Measurements from ENCODE around the gene TUBA4A. TPM values are rescaled to one million over a fixed set of nuclear protein-coding genes. Genes with fewer than 3 reads are reported as not detected.

TUBA4A gene
- total and polyA plus RNA-seq, 4 donors, result 15.6 to 82.1 (median 43.0) TPM

DNA sequence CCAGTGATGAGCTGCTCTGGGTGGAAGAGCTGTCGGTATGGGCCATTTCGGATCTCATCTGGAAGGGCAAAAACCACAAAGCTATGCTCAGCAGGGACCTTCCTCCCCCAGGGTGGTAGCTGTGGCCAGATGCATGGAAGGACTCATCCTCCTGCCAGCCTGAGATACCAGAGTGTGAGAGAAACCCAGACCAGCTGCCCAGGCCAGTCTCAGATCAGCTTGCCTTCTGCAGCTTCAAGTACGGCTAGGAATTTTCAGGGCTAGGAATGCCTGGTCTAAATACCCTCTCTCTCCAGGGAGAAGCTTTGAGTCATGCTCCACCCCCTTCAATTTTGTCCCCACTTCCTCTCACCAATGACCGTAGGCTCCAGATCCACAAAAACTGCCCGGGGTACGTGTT is 2.1 kb downstream of the TUBA4A start:
- H3K4me1 ChIP-seq (ENCODE audit: control insufficient read depth in 5 of 5, insufficient read depth in 5 of 5, low read length in 5 of 5), result peaks cover 0 to 39% (median 35%) of the 10 kb centered on the region in 5 donors
- WGBS, 2 donors, result 36 to 69% methylated on average over 6 of the region's 6 CpGs
- H3K4me3 ChIP-seq, result no peak overlapping the region

GRCh38 chr2:219250049-219250781 is 3.5 kb downstream of the TUBA4A start:
- Histone ChIP-seq H3K27me3 (ENCODE audit: control insufficient read depth in 3 of 3, insufficient read depth in 3 of 3, low read length in 2 of 3) (peaks cover 0 to 30% (median 23%) of the 10 kb centered on the region in 3 donors), H3K9me3 (ENCODE audit: control insufficient read depth in 4 of 4, insufficient read depth in 3 of 4, low read length in 3 of 4) (no peaks in the 10 kb centered on the region), H3K36me3 (ENCODE audit: control insufficient read depth in 4 of 4, insufficient read depth in 4 of 4, low read length in 4 of 4) (peaks cover 0 to 15% (median 11%) of the 10 kb centered on the region in 4 donors), H3K9ac (ENCODE audit: insufficient read depth in 1 of 2, low read length in 2 of 2) (peak overlapping the region; percentile 31 to 81), H3K4me3 (no peak overlapping the region), H3K27ac (ENCODE audit: low read depth in 1 of 2, low read length in 1 of 2) (peak overlapping the region; percentile 25 to 93), H3K4me1 (ENCODE audit: control insufficient read depth in 5 of 5, insufficient read depth in 5 of 5, low read length in 5 of 5) (peaks cover 0 to 50% (median 35%) of the 10 kb centered on the region in 5 donors)
- no peak for ATAC-seq (ENCODE audit: insufficient read depth, low FRiP score)
- DNase-seq, result peak in 1 of 3 donors; percentile 28
- 58 to 69% methylated on average over 22 of the region's 22 CpGs for WGBS, 2 donors
- TF ChIP-seq, protein P1, sequence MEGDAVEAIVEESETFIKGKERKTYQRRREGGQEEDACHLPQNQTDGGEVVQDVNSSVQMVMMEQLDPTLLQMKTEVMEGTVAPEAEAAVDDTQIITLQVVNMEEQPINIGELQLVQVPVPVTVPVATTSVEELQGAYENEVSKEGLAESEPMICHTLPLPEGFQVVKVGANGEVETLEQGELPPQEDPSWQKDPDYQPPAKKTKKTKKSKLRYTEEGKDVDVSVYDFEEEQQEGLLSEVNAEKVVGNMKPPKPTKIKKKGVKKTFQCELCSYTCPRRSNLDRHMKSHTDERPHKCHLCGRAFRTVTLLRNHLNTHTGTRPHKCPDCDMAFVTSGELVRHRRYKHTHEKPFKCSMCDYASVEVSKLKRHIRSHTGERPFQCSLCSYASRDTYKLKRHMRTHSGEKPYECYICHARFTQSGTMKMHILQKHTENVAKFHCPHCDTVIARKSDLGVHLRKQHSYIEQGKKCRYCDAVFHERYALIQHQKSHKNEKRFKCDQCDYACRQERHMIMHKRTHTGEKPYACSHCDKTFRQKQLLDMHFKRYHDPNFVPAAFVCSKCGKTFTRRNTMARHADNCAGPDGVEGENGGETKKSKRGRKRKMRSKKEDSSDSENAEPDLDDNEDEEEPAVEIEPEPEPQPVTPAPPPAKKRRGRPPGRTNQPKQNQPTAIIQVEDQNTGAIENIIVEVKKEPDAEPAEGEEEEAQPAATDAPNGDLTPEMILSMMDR (IDR thresholded peaks at IDR 0.05; ENCODE audit: control extremely low read depth, extremely low read depth), result no peak

More for the DNA sequence above, 2.1 kb downstream of the TUBA4A start:
- Histone ChIP-seq H3K9ac (ENCODE audit: insufficient read depth in 1 of 2, low read length in 2 of 2) (no peak overlapping the region), H3K9me3 (ENCODE audit: control insufficient read depth in 4 of 4, insufficient read depth in 3 of 4, low read length in 3 of 4) (no peaks in the 10 kb centered on the region), H3K36me3 (ENCODE audit: control insufficient read depth in 4 of 4, insufficient read depth in 4 of 4, low read length in 4 of 4) (peaks cover 0 to 14% (median 11%) of the 10 kb centered on the region in 4 donors), H3K27me3 (ENCODE audit: control insufficient read depth in 3 of 3, insufficient read depth in 3 of 3, low read length in 2 of 3) (peaks cover 0 to 43% (median 35%) of the 10 kb centered on the region in 3 donors), H3K27ac (ENCODE audit: low read depth in 1 of 2, low read length in 1 of 2) (peak overlapping the region in 1 of 2 donors; percentile 13)
- no peak for ATAC-seq (ENCODE audit: insufficient read depth, low FRiP score)
- DNase-seq, result no peak
- TF ChIP-seq, protein P1 (IDR thresholded peaks at IDR 0.05; ENCODE audit: control extremely low read depth, extremely low read depth), result no peak

DNA sequence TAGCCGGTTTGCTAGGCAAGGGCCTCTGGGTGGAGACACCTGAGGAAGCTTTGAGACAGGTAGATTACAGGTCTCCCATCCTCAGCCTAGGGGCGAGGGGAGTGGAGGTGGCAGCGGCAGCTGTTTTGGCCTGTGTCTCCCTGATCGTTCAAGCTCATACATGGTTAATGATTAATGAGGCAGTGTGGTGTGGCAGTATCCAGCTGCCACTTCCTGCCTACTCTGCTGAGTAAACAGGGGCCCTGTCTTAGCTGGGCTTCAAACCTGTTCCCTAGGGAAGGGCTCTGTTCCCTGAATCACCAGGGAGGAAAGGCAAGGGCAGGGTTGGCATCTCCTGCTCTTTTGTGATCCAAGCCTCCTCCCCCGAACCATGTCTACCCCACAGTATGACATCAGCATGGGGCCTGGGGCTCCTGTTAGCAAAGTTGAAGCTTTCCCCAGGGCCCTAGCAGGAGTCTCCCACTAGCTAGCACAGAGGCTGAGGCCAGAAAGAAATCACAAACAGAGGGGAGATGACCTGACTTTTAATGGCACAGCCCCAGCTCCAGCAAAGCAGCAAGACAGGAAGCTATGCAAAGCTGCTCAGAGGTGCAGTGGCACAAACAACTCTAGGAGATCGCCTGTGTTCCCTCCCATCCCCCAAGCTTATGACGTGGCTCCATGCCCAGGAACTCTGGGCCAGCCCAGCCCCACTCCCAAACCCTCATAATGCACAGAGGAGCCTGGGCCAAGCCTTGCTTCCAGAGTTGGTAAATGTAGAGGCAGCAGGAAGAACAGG is 4.3 kb downstream of the TUBA4A start:
- H3K4me3 ChIP-seq, result no peak overlapping the region

More for the DNA sequence above, 4.3 kb downstream of the TUBA4A start:
- WGBS, 2 donors, result 7 to 11% methylated on average over 7 of the region's 7 CpGs
- Histone ChIP-seq H3K27me3 (ENCODE audit: control insufficient read depth in 3 of 3, insufficient read depth in 3 of 3, low read length in 2 of 3) (peaks cover 0 to 22% (median 15%) of the 10 kb centered on the region in 3 donors), H3K36me3 (ENCODE audit: control insufficient read depth in 4 of 4, insufficient read depth in 4 of 4, low read length in 4 of 4) (peaks cover 0 to 15% (median 11%) of the 10 kb centered on the region in 4 donors), H3K9ac (ENCODE audit: insufficient read depth in 1 of 2, low read length in 2 of 2) (peak overlapping the region in 1 of 2 donors; percentile 81), H3K9me3 (ENCODE audit: control insufficient read depth in 4 of 4, insufficient read depth in 3 of 4, low read length in 3 of 4) (no peaks in the 10 kb centered on the region), H3K27ac (ENCODE audit: low read depth in 1 of 2, low read length in 1 of 2) (peak overlapping the region; percentile 46 to 93), H3K4me1 (ENCODE audit: control insufficient read depth in 5 of 5, insufficient read depth in 5 of 5, low read length in 5 of 5) (peaks cover 0 to 53% (median 36%) of the 10 kb centered on the region in 5 donors)
- TF ChIP-seq, protein P1 (IDR thresholded peaks at IDR 0.05; ENCODE audit: control extremely low read depth, extremely low read depth), result no peak
- ATAC-seq (ENCODE audit: insufficient read depth, low FRiP score) (no peak), DNase-seq (peak; percentile 92 to 96 (median 95))

Measured in lung (tissue), 12 donors.